KOPT-K1 (cell line): Measurements from ENCODE around the gene CASQ2.

ENCODE experiments used
- H3K27ac ChIP-seq: fragments of 200-600 bp; sonication (generic); 2 replicates; pipeline ENCODE4 v1.5.1; 2016; ENCODE audit warnings: antibody characterized with exemption, mild to moderate bottlenecking, low read depth, low read length; ENCODE audit not compliant: poor library complexity, severe bottlenecking
- H3K36me3 ChIP-seq: fragments of 200-600 bp; sonication (generic); 2 replicates; pipeline ENCODE4 v1.5.1; 2017; ENCODE audit warnings: antibody characterized with exemption, mild to moderate bottlenecking, low read length, moderate library complexity; ENCODE audit not compliant: insufficient read depth
- H3K9me3 ChIP-seq: fragments of 200-600 bp; sonication (generic); 2 replicates; pipeline ENCODE4 v1.5.1; 2017; ENCODE audit warnings: antibody characterized with exemption, low read length, mild to moderate bottlenecking; ENCODE audit not compliant: insufficient read depth, poor library complexity, severe bottlenecking

CASQ2 gene

DNA sequence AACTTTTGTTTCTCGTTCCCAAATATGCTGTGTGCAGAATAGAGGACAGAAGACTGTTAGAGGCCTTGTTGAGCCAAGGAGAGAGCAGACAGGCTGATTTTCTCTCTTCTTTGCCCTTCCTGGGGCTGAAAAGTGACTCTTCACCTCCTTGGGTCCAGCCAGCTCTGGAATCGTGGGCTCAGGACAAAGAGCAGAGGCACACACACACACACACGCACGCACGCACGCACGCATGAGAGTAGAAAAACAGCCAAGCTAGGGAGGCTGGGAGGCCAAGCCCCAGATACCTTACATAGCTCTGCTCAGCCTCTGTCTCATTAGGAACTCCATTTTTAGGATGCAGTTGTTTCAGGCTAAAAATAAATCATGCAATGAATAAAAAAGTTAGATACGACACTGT, at the start of gene CASQ2:
Gene CASQ2, minus strand, starts transcription at position 166 of the 400 bp plus-strand sequence. CDS start 173 bp downstream, outside the sequence.
- Histone ChIP-seq H3K27ac (no peak within 1 kb of the TSS), H3K36me3 (no peaks in the 10 kb centered on the region), H3K9me3 (no peaks in the 10 kb centered on the region)

GRCh38 chr1:115815694-115816093, 47.2 kb upstream of the CASQ2 start:
- Histone ChIP-seq H3K9me3 (no peaks in the 10 kb centered on the region), H3K36me3 (no peaks in the 10 kb centered on the region), H3K27ac (no peak overlapping the region)

DNA sequence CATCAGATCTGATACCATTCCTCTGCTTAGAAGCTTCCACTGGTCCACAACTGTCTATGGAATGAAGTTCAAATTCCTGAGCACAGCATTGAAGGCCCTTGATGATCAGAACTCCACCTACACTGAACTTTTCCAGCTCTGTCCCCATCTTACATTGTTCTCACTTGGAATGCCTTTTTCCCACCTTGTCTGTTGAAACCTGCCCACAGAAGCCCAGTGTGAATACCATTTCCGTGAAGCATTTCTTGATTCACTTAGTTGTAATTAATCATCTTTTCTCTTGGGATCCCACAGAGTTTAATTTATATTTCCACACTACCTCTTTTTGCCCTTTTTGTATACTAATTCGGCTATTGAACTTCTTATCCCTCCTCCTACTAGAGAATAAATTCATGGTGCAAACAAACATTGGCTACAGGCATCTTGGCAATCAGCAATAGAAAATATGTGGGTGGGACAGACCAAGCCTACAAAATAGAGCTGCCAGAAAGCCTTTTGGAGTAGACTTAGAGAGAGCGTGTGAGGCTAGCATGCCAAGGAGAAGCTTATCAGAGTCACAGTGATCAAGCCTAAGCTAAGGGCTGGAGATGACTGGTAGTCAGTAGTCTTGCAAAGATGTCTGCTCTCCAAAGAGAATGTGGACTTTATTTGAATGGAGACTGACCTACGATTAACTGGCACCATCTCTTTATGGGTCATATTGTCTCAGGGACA, 46.3 kb upstream of the CASQ2 start:
- no peak overlapping the region for H3K27ac ChIP-seq
- no peaks in the 10 kb centered on the region for H3K9me3 ChIP-seq
- no peaks in the 10 kb centered on the region for H3K36me3 ChIP-seq

GRCh38 chr1:115813727-115814126, 45.2 kb upstream of the CASQ2 start:
- no peaks in the 10 kb centered on the region for H3K36me3 ChIP-seq
- H3K9me3 ChIP-seq, result no peaks in the 10 kb centered on the region
- H3K27ac ChIP-seq, result no peak overlapping the region

DNA sequence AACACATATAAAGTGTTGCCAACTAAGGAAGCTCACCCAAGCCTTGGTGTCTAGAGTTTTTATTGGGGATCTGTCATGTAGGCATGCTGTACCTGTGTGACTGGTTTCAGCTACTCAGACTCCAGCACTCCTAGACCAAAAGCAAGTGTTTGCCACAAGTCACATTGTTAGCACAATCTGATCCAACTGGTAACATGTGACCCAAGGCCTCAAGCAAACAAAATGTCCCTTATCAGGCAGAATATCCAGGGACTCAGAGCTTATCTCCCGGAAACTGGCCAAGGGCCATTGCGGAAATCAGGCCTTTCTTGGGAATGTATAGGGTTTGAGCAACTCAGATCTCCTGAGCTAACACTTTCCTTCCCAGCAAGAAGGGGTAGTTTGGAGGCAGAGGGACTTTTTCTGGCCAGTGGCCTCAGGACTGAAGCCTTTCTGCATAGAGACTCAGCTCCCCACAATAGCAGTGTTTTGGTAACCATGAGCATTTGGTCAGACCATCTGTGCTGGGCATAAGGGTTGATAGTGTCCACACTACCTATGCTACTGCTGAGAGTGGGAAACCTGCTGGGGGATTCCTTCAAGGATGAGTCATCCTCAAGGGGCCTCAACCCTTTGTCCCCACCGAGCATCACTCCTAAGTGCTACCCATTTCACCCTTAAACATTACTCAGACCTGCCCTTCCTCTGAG, 42.8 kb upstream of the CASQ2 start:
- H3K36me3 ChIP-seq, result no peaks in the 10 kb centered on the region
- no peak overlapping the region for H3K27ac ChIP-seq
- H3K9me3 ChIP-seq, result no peaks in the 10 kb centered on the region

DNA sequence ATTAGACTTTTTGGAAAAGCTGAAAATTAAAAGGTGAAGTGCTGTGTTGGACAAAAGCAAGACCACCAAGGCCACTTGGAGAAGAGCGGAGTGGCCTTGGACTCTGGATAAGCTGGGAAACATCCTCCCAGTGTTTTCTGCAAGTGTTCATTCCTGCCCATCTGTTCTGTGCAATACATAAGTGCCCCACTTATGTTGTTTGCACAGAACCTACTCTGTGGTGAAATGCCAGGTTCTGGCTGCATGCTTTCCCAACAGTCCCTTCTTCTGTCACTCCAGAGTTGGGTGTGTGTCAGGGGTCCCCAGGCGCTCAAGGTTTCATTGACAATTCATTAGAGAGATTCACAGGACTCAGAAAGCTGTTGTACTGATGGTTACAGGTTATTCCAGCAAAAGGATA, 42.1 kb upstream of the CASQ2 start:
- H3K9me3 ChIP-seq, result no peaks in the 10 kb centered on the region
- no peak overlapping the region for H3K27ac ChIP-seq
- H3K36me3 ChIP-seq, result no peaks in the 10 kb centered on the region

GRCh38 chr1:115809847-115810246, 41.3 kb upstream of the CASQ2 start:
- Histone ChIP-seq H3K9me3 (no peaks in the 10 kb centered on the region), H3K36me3 (no peaks in the 10 kb centered on the region), H3K27ac (no peak overlapping the region)

DNA sequence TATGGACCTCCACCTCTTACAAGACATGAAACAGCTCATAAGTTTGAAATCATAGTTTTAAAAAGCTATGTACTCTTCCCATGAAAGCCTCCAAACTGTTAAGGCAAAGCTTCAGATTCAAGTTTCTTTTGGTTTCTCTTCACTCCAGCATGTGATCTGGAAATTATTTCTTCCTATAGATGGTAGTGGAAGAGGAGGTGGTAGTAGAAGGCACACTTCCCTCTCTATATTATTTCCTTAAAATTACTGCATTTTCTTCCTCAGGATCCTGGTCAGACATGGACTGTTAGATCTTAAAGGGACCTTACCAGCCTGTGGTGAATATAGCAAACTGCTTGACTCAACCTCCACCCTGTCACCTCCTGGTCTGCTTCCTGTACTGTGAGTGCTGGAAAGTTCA, 40.6 kb upstream of the CASQ2 start:
- Histone ChIP-seq H3K27ac (no peak overlapping the region), H3K9me3 (no peaks in the 10 kb centered on the region), H3K36me3 (no peaks in the 10 kb centered on the region)

DNA sequence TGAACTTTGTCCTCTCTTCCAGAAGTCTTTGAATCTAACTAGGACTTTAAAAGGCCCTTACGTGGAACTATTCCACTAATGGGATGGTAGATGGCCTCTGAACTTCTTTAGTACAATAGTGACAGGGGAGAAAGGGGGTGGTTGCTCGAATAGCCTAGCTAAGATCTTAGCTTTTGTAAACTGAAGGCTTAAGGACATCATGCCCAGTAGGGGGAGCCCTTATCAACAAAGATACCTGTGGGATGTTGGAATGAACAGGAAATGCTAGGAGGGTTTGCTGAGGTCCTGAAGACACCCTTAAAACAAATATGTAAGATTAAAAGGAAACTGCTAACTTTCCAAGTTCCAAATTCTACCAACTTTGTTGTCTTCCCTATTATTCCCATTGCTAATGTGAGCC, 39.2 kb upstream of the CASQ2 start:
- Histone ChIP-seq H3K27ac (no peak overlapping the region), H3K36me3 (no peaks in the 10 kb centered on the region), H3K9me3 (no peaks in the 10 kb centered on the region)

DNA sequence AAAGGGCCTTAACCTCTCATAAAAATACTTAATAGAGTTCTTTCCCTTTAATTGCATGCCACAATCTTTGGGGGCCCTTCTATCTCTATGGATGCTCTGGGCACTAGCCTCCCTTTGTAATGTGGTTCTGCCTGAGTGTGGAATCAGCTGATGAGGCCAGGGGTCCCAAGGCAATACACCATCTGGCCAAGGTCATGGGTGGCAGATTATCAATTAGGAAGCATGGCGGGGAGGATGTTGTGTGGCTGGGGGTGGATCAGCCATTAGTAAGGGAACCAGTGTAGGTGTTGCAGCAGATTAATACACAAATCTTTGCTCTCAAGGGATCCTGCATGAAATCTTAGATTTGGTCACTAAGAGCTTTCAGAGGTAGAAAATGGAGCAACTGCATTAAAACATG, 37.1 kb upstream of the CASQ2 start:
- Histone ChIP-seq H3K27ac (no peak overlapping the region), H3K9me3 (no peaks in the 10 kb centered on the region)

GRCh38 chr1:115802416-115802815, 33.9 kb upstream of the CASQ2 start:
- H3K27ac ChIP-seq, result no peak overlapping the region
- no peaks in the 10 kb centered on the region for H3K9me3 ChIP-seq
- H3K36me3 ChIP-seq, result no peaks in the 10 kb centered on the region

More for the DNA sequence above, 37.1 kb upstream of the CASQ2 start:
- no peaks in the 10 kb centered on the region for H3K36me3 ChIP-seq

DNA sequence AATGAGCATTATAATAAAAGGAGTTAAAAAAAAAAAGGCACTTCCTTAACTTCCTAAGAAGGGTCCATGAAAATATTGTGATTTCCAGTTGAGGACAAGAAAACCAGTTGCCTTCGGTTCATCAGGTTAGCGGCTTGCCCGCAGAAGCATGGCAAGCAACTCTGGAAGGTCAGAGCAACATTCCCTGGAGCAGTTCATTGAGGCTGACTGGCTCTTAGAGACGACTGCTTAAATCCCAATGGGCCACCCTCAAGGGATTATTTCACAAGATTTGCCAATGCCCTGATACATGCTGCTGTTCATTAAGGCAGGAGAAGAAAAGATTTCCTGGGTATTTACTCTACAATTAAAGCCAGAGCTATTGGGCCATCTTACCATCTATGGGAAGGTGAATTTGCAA, 29.0 kb upstream of the CASQ2 start:
- H3K27ac ChIP-seq, result no peak overlapping the region
- H3K36me3 ChIP-seq, result no peaks in the 10 kb centered on the region
- H3K9me3 ChIP-seq, result no peaks in the 10 kb centered on the region

DNA sequence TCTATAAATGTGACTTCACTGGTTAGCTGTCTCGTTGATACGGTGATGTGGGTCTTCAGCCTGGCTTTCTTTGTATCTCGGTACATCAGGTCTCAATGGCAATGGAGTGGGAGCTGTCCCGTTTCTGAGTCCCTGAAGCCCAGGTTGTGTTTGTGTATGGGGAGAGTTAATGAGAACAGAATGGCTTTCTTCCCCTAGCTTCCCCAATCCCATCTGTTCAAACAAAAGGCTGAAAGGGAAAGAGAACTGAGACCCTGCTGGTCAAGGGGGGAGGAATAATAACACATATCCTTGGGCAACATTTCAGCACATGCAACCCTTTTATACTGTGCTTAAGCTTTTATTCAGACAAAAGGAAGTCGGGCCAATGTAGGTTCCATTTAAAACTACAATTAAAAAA, 28.4 kb upstream of the CASQ2 start:
- no peaks in the 10 kb centered on the region for H3K36me3 ChIP-seq
- H3K9me3 ChIP-seq, result no peaks in the 10 kb centered on the region
- H3K27ac ChIP-seq, result no peak overlapping the region

- Histone ChIP-seq H3K27ac (no peak overlapping the region), H3K36me3 (no peaks in the 10 kb centered on the region), H3K9me3 (no peaks in the 10 kb centered on the region)
Observed at GRCh38 chr1:115796036-115796435, 27.5 kb upstream of the CASQ2 start.

GRCh38 chr1:115794976-115795639, 26.6 kb upstream of the CASQ2 start:
- no peak overlapping the region for H3K27ac ChIP-seq
- no peaks in the 10 kb centered on the region for H3K9me3 ChIP-seq
- H3K36me3 ChIP-seq, result no peaks in the 10 kb centered on the region
